BLaER1 (cell line): Measurements from ENCODE around the gene OSBPL2.

Experiments
- H3K27ac ChIP-seq: shearing (Covaris generic); formaldehyde crosslinking; 2 replicates; pipeline ENCODE4 v1.8.1; 2022
- H3K27me3 ChIP-seq: shearing (Covaris generic); formaldehyde crosslinking; 2 replicates; pipeline ENCODE4 v1.8.1; 2022
- H3K36me3 ChIP-seq: shearing (Covaris generic); formaldehyde crosslinking; 2 replicates; pipeline ENCODE4 v1.8.1; 2022
- H3K4me1 ChIP-seq: shearing (Covaris generic); formaldehyde crosslinking; 2 replicates; pipeline ENCODE4 v1.8.1; 2022
- H3K4me2 ChIP-seq: shearing (Covaris generic); formaldehyde crosslinking; 2 replicates; pipeline ENCODE4 v1.8.1; 2022
- H3K4me3 ChIP-seq: shearing (Covaris generic); formaldehyde crosslinking; 2 replicates; pipeline ENCODE4 v1.8.1; 2022
- H3K9ac ChIP-seq: shearing (Covaris generic); formaldehyde crosslinking; 2 replicates; pipeline ENCODE4 v1.8.1; 2022
- H3K9me3 ChIP-seq: shearing (Covaris generic); formaldehyde crosslinking; 2 replicates; pipeline ENCODE4 v1.8.1; 2022
- H4K20me1 ChIP-seq: shearing (Covaris generic); formaldehyde crosslinking; 2 replicates; pipeline ENCODE4 v1.8.1; 2022
- Cebpa-rat ChIP-seq: shearing (Covaris generic); IDR thresholded peaks from 2 replicates; pipeline ENCODE4 v1.8.1; 2022

Gene OSBPL2

DNA sequence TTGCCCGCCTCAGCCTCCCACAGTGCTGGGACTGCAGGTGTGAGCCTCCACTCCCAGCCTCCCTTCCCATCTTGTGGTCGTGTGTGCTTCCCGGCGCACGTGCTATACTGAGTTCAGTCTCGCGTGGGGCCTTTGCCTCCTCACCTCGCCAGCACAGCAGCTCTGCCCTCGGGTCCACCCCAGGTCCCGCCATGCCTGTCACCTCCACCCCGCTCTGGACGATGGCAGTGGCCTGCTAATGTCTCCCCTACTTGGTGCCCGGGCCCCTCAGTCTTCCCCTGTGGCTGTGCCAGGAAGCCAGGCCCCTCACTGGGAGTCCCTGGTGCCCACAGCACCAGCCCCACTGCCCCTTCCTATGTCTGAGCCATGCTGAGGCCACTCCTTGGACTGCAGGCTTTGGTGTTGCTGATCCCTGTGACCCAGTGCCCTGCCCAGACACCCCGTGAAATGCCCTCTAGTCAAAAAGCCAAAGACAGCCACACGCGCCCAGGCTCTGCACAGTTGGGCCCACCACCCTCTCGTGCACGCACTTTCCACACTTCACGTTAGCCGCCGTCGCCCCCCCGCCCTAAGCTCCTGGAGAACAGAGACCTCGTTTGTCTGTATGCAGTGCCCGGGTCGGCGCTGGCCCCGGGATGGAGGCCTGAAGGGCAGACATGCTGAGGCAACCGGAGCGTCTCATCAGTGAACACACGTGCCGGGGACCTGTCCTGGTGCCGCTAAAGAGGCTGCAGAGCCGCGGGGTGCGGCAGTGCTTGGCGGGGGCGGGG lies 32.5 kb upstream of the OSBPL2 start:
- Histone ChIP-seq H3K27ac (peak overlapping the region; percentile 27; the same call in 1 of the 2 replicates), H3K9me3 (no peaks in the 10 kb centered on the region), H3K4me1 (peaks cover 86% of the 10 kb centered on the region), H3K9ac (no peak overlapping the region), H3K4me2 (0 out of 2 replicates have a peak overlapping the region, but pooled peaks have one; percentile 98), H3K4me3 (no peak overlapping the region), H4K20me1 (peaks cover 33% of the 10 kb centered on the region), H3K36me3 (peaks cover 2% of the 10 kb centered on the region; the same call in 1 of the 2 replicates), H3K27me3 (no peaks in the 10 kb centered on the region)
- TF ChIP-seq Cebpa-rat = no peak

DNA sequence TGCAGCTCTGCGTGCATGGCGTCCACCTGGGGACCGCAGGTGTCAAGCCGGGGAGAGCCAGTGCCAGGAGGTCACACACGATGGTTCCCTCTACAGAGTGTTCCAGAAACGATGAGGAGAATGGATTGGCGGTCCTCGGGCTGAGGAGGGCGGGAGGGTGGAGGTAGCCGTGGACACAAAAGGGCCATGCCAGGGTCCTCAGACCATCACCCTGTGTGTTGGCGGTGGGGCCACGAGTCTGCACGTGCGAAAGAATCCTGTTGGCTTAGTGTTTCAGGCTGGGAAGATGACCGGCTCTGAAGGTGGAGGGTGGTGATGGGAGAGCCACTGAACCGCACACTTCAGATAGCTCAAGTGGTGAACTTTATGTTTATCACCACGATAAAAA lies 31.9 kb upstream of the OSBPL2 start:
- Histone ChIP-seq H3K27ac (no peak overlapping the region), H3K36me3 (no peaks in the 10 kb centered on the region; the same call in 1 of the 2 replicates), H3K4me1 (peaks cover 83% of the 10 kb centered on the region), H3K9me3 (no peaks in the 10 kb centered on the region), H3K4me3 (no peak overlapping the region), H3K27me3 (no peaks in the 10 kb centered on the region), H3K9ac (no peak overlapping the region), H4K20me1 (peaks cover 27% of the 10 kb centered on the region), H3K4me2 (no peak overlapping the region)
- TF ChIP-seq Cebpa-rat = no peak

DNA sequence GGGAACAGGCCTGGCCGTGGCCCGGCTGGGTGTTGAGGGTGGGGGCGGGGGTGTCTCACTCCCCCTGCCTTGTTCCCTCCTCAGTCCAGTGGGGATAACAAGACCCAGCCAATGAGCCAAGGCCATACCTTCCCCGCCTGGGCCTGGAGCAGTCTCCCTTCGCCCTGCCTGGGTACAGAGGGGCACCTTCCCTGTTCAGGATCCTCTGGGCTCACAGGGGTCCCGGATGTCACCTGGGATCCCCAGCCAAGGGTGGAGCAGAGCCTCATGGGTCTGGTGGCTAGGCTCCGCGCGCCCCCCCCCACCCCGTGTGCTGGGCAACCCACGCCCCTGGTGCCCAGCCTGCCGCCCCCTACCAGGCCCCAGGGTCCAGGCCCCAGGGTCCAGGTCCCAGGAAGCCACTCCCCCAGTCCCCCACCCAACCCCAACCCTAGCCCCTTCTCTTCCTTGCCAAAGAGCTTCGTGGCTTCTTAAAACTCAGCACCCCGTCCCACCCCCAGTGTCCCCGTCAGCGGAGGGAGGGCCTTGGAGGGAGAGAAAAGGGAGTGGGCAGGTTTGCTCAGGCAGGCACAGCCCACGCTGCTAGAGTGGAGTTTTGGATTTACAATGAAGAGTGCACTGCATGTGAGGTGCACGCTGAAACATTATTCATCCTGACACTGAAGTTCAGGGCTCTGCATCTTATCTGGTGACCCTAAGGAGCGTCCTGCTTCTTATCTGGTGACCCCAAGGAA lies 30.1 kb upstream of the OSBPL2 start:
- H3K9ac ChIP-seq = no peak overlapping the region
- H3K27me3 ChIP-seq = no peaks in the 10 kb centered on the region
- 0 out of 2 replicates have a peak overlapping the region, but pooled peaks have one; percentile 30 for H3K27ac ChIP-seq
- no peak for TF ChIP-seq Cebpa-rat
- peaks cover 9% of the 10 kb centered on the region; the same call in 1 of the 2 replicates for H4K20me1 ChIP-seq
- no peak overlapping the region for H3K4me3 ChIP-seq
- H3K9me3 ChIP-seq = no peaks in the 10 kb centered on the region
- H3K4me1 ChIP-seq = peaks cover 73% of the 10 kb centered on the region
- no peak overlapping the region for H3K4me2 ChIP-seq
- no peaks in the 10 kb centered on the region; the same call in 1 of the 2 replicates for H3K36me3 ChIP-seq

DNA sequence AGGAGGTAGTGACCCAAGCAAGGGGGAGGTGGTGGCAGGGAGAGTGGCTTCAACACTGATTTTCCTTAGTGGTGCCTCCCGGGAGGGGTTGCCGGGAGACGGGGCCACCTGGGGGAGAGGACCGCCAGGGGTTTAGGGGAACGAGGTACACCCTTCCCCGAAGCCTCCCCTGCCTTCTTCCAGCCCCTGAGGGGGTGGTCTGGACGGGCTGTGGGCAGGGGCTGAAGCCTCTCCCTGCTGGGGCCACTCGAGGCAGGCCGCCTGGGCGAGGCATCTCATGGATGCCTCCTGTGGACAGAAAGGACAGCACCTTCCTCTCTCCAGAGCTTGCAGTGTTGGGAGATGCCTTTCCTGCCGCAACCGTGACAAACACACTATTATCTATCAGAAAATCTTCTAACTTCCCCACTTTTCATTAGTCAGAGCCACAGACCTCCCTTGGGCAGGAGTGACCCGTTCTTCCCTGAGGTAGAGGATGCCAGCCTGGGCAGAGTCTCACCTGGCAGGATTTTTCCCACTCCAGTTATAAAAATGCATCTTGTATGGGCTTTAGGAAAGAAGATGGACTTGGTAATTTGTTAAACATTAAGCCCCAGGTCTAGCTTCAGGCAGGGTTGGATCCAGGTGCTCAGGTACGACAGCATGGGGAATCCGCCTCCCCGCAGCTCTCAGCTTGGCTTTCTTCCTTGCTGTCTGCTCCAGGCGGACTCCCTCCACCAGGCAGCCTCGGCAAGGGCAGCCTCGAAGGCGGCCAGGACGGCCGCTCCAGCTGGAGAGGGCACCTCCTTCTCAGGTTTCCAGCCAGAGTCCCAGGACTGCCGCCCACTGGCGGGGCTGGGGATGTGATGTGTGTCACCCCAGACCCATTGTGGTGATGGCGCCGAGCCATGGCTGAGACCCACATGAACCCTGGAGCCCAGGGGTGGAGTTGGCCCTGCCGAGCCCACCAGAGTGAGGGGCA lies 29.2 kb upstream of the OSBPL2 start:
- Histone ChIP-seq H3K9ac (no peak overlapping the region), H3K9me3 (no peaks in the 10 kb centered on the region), H3K27ac (0 out of 2 replicates have a peak overlapping the region, but pooled peaks have one; percentile 30), H3K27me3 (peaks cover 4% of the 10 kb centered on the region; the same call in 1 of the 2 replicates), H3K4me3 (no peak overlapping the region), H3K4me2 (no peak overlapping the region), H3K36me3 (no peaks in the 10 kb centered on the region; the same call in 1 of the 2 replicates), H3K4me1 (peaks cover 69% of the 10 kb centered on the region), H4K20me1 (peaks cover 9% of the 10 kb centered on the region; the same call in 1 of the 2 replicates)
- no peak for TF ChIP-seq Cebpa-rat

DNA sequence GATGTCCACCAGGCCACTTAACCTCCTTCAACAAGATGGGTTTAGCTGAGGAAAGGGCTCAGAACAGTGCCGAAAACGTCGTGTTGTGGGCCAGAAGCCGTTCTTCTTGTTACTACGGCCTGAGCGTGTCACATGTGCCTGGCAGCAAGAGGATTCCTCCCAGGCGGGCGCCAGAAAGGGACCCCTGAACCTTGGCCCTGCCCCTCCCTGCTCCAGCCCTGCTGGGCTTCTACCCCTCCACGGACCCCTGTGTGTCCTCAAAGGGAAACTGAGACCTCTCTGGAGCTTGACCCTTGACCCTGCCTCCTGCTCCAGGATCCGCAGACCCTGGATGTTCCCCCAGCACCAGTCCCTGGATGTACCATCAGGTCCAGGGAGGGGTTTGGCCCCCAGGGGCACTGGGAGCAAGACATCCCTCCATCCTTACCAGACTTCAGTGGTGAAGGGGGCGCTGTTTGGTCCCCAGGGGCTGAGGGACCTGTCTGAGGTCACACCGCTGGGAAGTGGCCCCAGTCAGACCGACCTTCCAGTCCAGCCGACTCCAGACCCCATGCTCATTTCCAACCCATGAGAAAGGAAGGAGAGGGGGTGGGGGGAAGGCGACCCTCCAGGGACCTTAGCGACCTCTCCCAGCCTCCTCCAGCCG lies 28.3 kb upstream of the OSBPL2 start:
- peaks cover 12% of the 10 kb centered on the region for H3K27me3 ChIP-seq
- peaks cover 18% of the 10 kb centered on the region for H4K20me1 ChIP-seq
- no peak overlapping the region for H3K9ac ChIP-seq
- TF ChIP-seq Cebpa-rat = no peak
- H3K4me2 ChIP-seq = peak overlapping the region; percentile 28; the same call in 1 of the 2 replicates
- no peaks in the 10 kb centered on the region for H3K9me3 ChIP-seq
- no peaks in the 10 kb centered on the region; the same call in 1 of the 2 replicates for H3K36me3 ChIP-seq
- H3K27ac ChIP-seq = no peak overlapping the region
- no peak overlapping the region for H3K4me3 ChIP-seq
- H3K4me1 ChIP-seq = peaks cover 69% of the 10 kb centered on the region

DNA sequence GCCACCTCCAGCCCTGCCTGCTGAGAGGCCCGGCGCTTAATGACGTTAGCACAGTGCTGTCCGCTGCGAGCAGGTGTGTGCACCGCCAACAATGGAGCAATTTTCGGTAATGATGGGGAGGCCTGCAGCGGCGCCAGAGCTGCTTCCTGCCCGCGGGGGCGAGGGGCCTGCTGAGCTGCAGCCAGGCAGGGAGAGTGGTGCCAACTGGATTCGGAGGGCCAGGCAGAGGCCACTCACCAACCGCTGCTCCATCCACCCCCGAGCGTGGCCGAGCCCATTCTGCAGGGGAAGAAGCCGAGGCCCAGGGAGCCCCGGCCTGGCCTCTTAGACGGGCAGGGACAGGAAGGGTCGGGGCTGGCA lies 27.8 kb upstream of the OSBPL2 start:
- TF ChIP-seq Cebpa-rat = no peak
- H3K36me3 ChIP-seq = no peaks in the 10 kb centered on the region; the same call in 1 of the 2 replicates
- H3K9ac ChIP-seq = no peak overlapping the region
- no peaks in the 10 kb centered on the region for H3K9me3 ChIP-seq
- H3K4me1 ChIP-seq = peaks cover 69% of the 10 kb centered on the region
- peaks cover 23% of the 10 kb centered on the region for H4K20me1 ChIP-seq
- no peak overlapping the region for H3K27ac ChIP-seq
- H3K4me2 ChIP-seq = peak overlapping the region; percentile 28; the same call in 1 of the 2 replicates
- peaks cover 13% of the 10 kb centered on the region for H3K27me3 ChIP-seq
- H3K4me3 ChIP-seq = no peak overlapping the region

DNA sequence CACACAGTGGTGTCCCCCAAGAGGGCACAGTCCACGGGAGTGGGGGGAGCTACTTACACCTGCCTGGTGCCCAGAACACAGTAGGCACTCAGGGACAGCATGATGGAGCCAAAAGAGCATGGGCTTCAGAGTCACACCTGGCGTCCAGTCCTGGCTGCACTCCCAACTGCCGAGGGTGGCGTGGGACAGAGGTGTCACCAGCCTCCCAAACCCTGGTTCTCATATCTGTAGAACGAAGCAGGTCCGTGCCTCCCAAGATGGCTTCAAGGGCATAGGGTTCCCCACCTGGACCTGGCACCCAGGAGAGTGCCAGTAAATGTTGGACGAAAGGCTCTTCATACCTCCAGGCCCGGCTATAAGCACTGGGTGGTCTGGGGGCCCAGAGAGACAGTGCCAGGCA lies 27.1 kb upstream of the OSBPL2 start:
- Histone ChIP-seq H3K36me3 (no peaks in the 10 kb centered on the region; the same call in 1 of the 2 replicates), H4K20me1 (peaks cover 31% of the 10 kb centered on the region), H3K9me3 (no peaks in the 10 kb centered on the region), H3K4me1 (peaks cover 69% of the 10 kb centered on the region), H3K9ac (no peak overlapping the region), H3K27ac (no peak overlapping the region), H3K4me2 (no peak overlapping the region), H3K4me3 (no peak overlapping the region), H3K27me3 (peaks cover 13% of the 10 kb centered on the region)
- no peak for TF ChIP-seq Cebpa-rat

DNA sequence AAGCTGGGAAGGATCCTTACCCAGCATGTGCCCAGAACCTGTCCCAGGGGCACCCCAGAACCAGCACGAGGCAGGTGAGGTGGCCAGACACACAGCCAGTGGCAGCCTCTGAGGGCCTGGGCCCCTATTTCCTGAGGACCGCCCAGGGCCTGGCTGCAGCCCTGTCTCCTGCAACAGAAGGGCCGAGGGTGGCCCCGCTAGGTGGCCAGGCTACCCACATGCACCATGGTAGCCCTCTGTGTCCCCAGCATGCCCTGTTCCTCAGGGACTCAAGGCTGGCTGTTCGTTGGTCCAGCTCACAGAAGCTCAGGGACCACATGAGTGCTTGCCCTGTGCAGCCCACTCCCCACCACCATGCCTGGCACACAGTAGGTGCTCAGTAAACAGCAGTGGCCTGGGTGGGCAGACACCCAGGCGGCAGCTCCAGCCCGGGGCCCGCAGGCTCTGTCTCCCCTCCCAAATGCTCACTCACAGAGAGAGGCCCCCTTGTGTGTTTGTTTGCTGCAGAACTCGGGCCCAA lies 26.5 kb upstream of the OSBPL2 start:
- H3K27me3 ChIP-seq = peaks cover 13% of the 10 kb centered on the region
- no peak overlapping the region for H3K4me3 ChIP-seq

More for the DNA sequence above, 26.5 kb upstream of the OSBPL2 start:
- H3K4me2 ChIP-seq = no peak overlapping the region
- H3K9me3 ChIP-seq = no peaks in the 10 kb centered on the region
- H4K20me1 ChIP-seq = peaks cover 37% of the 10 kb centered on the region
- TF ChIP-seq Cebpa-rat = no peak
- no peak overlapping the region for H3K9ac ChIP-seq
- peaks cover 74% of the 10 kb centered on the region for H3K4me1 ChIP-seq
- no peak overlapping the region for H3K27ac ChIP-seq
- no peaks in the 10 kb centered on the region; the same call in 1 of the 2 replicates for H3K36me3 ChIP-seq
